Measurements from ENCODE around the gene MIS12. TPM values are rescaled to one million over a fixed set of nuclear protein-coding genes. Genes with fewer than 3 reads are reported as not detected.
A peak's percentile ranks its signal among the peaks of the same experiment; 100 is the strongest.

Gene MIS12
- total and polyA plus RNA-seq, 9 donors = 17.8 to 24.6 (median 21.3) TPM

GRCh38 chr17:5466295-5466694, 20.1 kb upstream of the MIS12 start:
- DNase-seq = no peak
- Histone ChIP-seq H3K4me3 (ENCODE audit: low read length) (no peak overlapping the region), H3K36me3 (ENCODE audit: control insufficient read depth, insufficient read depth, low read length) (peaks cover 5% of the 10 kb centered on the region), H3K9me3 (replicated peaks; ENCODE audit: control insufficient read depth, low read depth, low read length) (no peaks in the 10 kb centered on the region), H3K27me3 (ENCODE audit: control insufficient read depth, insufficient read depth, low read length) (no peaks in the 10 kb centered on the region), H3K27ac (ENCODE audit: low read length) (no peak overlapping the region), H3K4me1 (ENCODE audit: control insufficient read depth, insufficient read depth, low read length) (peaks cover 12% of the 10 kb centered on the region)
- whole genome bisulfite sequencing (ENCODE audit: insufficient coverage) = no CpG with 5 or more reads among the region's 4 CpGs

GRCh38 chr17:5467416-5467815, 18.9 kb upstream of the MIS12 start:
- no peak for DNase-seq
- no peak overlapping the region for H3K27ac ChIP-seq (ENCODE audit: low read length)
- peak overlapping the region; percentile 96 for H3K4me3 ChIP-seq (ENCODE audit: low read length)
- no peaks in the 10 kb centered on the region for H3K27me3 ChIP-seq (ENCODE audit: control insufficient read depth, insufficient read depth, low read length)
- H3K9me3 ChIP-seq (replicated peaks; ENCODE audit: control insufficient read depth, low read depth, low read length) = no peaks in the 10 kb centered on the region
- H3K4me1 ChIP-seq (ENCODE audit: control insufficient read depth, insufficient read depth, low read length) = peaks cover 12% of the 10 kb centered on the region
- peaks cover 4% of the 10 kb centered on the region for H3K36me3 ChIP-seq (ENCODE audit: control insufficient read depth, insufficient read depth, low read length)
- 0% methylated on average over 6 of the region's 8 CpGs for WGBS (ENCODE audit: insufficient coverage)

GRCh38 chr17:5468075-5468473, 18.3 kb upstream of the MIS12 start:
- 1% methylated on average over 12 of the region's 17 CpGs for WGBS (ENCODE audit: insufficient coverage)
- H3K4me3 ChIP-seq (ENCODE audit: low read length) = peak overlapping the region; percentile 96
- peak overlapping the region; percentile 62 for H3K27ac ChIP-seq (ENCODE audit: low read length)
- peaks cover 3% of the 10 kb centered on the region for H3K36me3 ChIP-seq (ENCODE audit: control insufficient read depth, insufficient read depth, low read length)
- no peak for DNase-seq
- H3K4me1 ChIP-seq (ENCODE audit: control insufficient read depth, insufficient read depth, low read length) = peaks cover 12% of the 10 kb centered on the region
- H3K27me3 ChIP-seq (ENCODE audit: control insufficient read depth, insufficient read depth, low read length) = no peaks in the 10 kb centered on the region
- no peaks in the 10 kb centered on the region for H3K9me3 ChIP-seq (replicated peaks; ENCODE audit: control insufficient read depth, low read depth, low read length)

- no peak overlapping the region for H3K4me3 ChIP-seq (ENCODE audit: low read length)
- H3K27ac ChIP-seq (ENCODE audit: low read length) = no peak overlapping the region
- H3K36me3 ChIP-seq (ENCODE audit: control insufficient read depth, insufficient read depth, low read length) = peaks cover 25% of the 10 kb centered on the region
- H3K9me3 ChIP-seq (replicated peaks; ENCODE audit: control insufficient read depth, low read depth, low read length) = no peaks in the 10 kb centered on the region
- H3K4me1 ChIP-seq (ENCODE audit: control insufficient read depth, insufficient read depth, low read length) = peaks cover 5% of the 10 kb centered on the region
- no CpG with 5 or more reads among the region's 3 CpGs for WGBS (ENCODE audit: insufficient coverage)
- H3K27me3 ChIP-seq (ENCODE audit: control insufficient read depth, insufficient read depth, low read length) = no peaks in the 10 kb centered on the region
- DNase-seq = no peak
Measured at GRCh38 chr17:5472511-5472910, 13.9 kb upstream of the MIS12 start.

GRCh38 chr17:5473906-5474305, 12.5 kb upstream of the MIS12 start:
- Histone ChIP-seq H3K4me3 (ENCODE audit: low read length) (no peak overlapping the region), H3K9me3 (replicated peaks; ENCODE audit: control insufficient read depth, low read depth, low read length) (peaks cover 5% of the 10 kb centered on the region), H3K27ac (ENCODE audit: low read length) (no peak overlapping the region), H3K27me3 (ENCODE audit: control insufficient read depth, insufficient read depth, low read length) (no peaks in the 10 kb centered on the region), H3K36me3 (ENCODE audit: control insufficient read depth, insufficient read depth, low read length) (peaks cover 36% of the 10 kb centered on the region), H3K4me1 (ENCODE audit: control insufficient read depth, insufficient read depth, low read length) (no peaks in the 10 kb centered on the region)
- WGBS (ENCODE audit: insufficient coverage) = no CpG with 5 or more reads among the region's 2 CpGs
- no peak for DNase-seq

GRCh38 chr17:5478992-5479391, 7.4 kb upstream of the MIS12 start:
- Histone ChIP-seq H3K4me1 (ENCODE audit: control insufficient read depth, insufficient read depth, low read length) (no peaks in the 10 kb centered on the region), H3K9me3 (replicated peaks; ENCODE audit: control insufficient read depth, low read depth, low read length) (peaks cover 5% of the 10 kb centered on the region), H3K4me3 (ENCODE audit: low read length) (no peak overlapping the region), H3K27me3 (ENCODE audit: control insufficient read depth, insufficient read depth, low read length) (no peaks in the 10 kb centered on the region), H3K27ac (ENCODE audit: low read length) (no peak overlapping the region), H3K36me3 (ENCODE audit: control insufficient read depth, insufficient read depth, low read length) (peaks cover 59% of the 10 kb centered on the region)
- WGBS (ENCODE audit: insufficient coverage) = 90% methylated on average over 3 of the region's 4 CpGs
- DNase-seq = no peak

GRCh38 chr17:5480962-5481361, 5.4 kb upstream of the MIS12 start:
- Histone ChIP-seq H3K36me3 (ENCODE audit: control insufficient read depth, insufficient read depth, low read length) (peaks cover 54% of the 10 kb centered on the region), H3K27me3 (ENCODE audit: control insufficient read depth, insufficient read depth, low read length) (no peaks in the 10 kb centered on the region), H3K4me3 (ENCODE audit: low read length) (no peak overlapping the region), H3K9me3 (replicated peaks; ENCODE audit: control insufficient read depth, low read depth, low read length) (peaks cover 5% of the 10 kb centered on the region), H3K4me1 (ENCODE audit: control insufficient read depth, insufficient read depth, low read length) (peaks cover 6% of the 10 kb centered on the region), H3K27ac (ENCODE audit: low read length) (no peak overlapping the region)
- WGBS (ENCODE audit: insufficient coverage) = 100% methylated on average over 1 of the region's 6 CpGs
- no peak for DNase-seq

- WGBS (ENCODE audit: insufficient coverage) = 98% methylated on average over 4 of the region's 4 CpGs
- no peak overlapping the region for H3K4me3 ChIP-seq (ENCODE audit: low read length)
- no peaks in the 10 kb centered on the region for H3K27me3 ChIP-seq (ENCODE audit: control insufficient read depth, insufficient read depth, low read length)
- H3K27ac ChIP-seq (ENCODE audit: low read length) = no peak overlapping the region
- peaks cover 6% of the 10 kb centered on the region for H3K4me1 ChIP-seq (ENCODE audit: control insufficient read depth, insufficient read depth, low read length)
- H3K9me3 ChIP-seq (replicated peaks; ENCODE audit: control insufficient read depth, low read depth, low read length) = peaks cover 5% of the 10 kb centered on the region
- peaks cover 54% of the 10 kb centered on the region for H3K36me3 ChIP-seq (ENCODE audit: control insufficient read depth, insufficient read depth, low read length)
- DNase-seq = no peak
Measured at GRCh38 chr17:5481451-5481850, 4.9 kb upstream of the MIS12 start.

- peaks cover 13% of the 10 kb centered on the region for H3K4me1 ChIP-seq (ENCODE audit: control insufficient read depth, insufficient read depth, low read length)
- H3K36me3 ChIP-seq (ENCODE audit: control insufficient read depth, insufficient read depth, low read length) = peaks cover 38% of the 10 kb centered on the region
- WGBS (ENCODE audit: insufficient coverage) = under 1% methylated on average over 23 of the region's 29 CpGs
- no peak for DNase-seq
- no peaks in the 10 kb centered on the region for H3K9me3 ChIP-seq (replicated peaks; ENCODE audit: control insufficient read depth, low read depth, low read length)
- peak within 1 kb of the TSS; percentile 100 for H3K4me3 ChIP-seq (ENCODE audit: low read length)
- H3K27ac ChIP-seq (ENCODE audit: low read length) = peak within 1 kb of the TSS; percentile 99
- H3K27me3 ChIP-seq (ENCODE audit: control insufficient read depth, insufficient read depth, low read length) = no peaks in the 10 kb centered on the region
Measured at GRCh38 chr17:5485270-5486205, 828 bp upstream of the MIS12 start, which contains the start of gene DERL2. Gene DERL2 (minus strand): TSS chr17:5486178. CDS start chr17:5486161, 17 bp downstream.

- 79% methylated on average over 4 of the region's 8 CpGs for WGBS (ENCODE audit: insufficient coverage)
- H3K4me3 ChIP-seq (ENCODE audit: low read length) = no peak overlapping the region
- H3K27me3 ChIP-seq (ENCODE audit: control insufficient read depth, insufficient read depth, low read length) = no peaks in the 10 kb centered on the region
- peaks cover 23% of the 10 kb centered on the region for H3K36me3 ChIP-seq (ENCODE audit: control insufficient read depth, insufficient read depth, low read length)
- DNase-seq = no peak
- H3K4me1 ChIP-seq (ENCODE audit: control insufficient read depth, insufficient read depth, low read length) = peaks cover 13% of the 10 kb centered on the region
- no peaks in the 10 kb centered on the region for H3K9me3 ChIP-seq (replicated peaks; ENCODE audit: control insufficient read depth, low read depth, low read length)
- no peak overlapping the region for H3K27ac ChIP-seq (ENCODE audit: low read length)
Measured at GRCh38 chr17:5488752-5489151, 2.4 kb downstream of the MIS12 start.

All from muscle of leg (tissue), 11 donors.